HepG2 (cell line): Measurements from ENCODE around the gene RAB40C. TPM values are rescaled to one million over a fixed set of nuclear protein-coding genes. Genes with fewer than 3 reads are reported as not detected.

Experiments used
- AHR ChIP-seq: IDR thresholded peaks from 2 replicates; pipeline ENCODE4 v1.6.1; 2018; ENCODE audit warnings: missing genetic modification reagents, missing compliant biosample characterization
- FOXK2 ChIP-seq: fragments of 450-650 bp; IDR thresholded peaks from 2 replicates; pipeline ENCODE4 v1.6.1; 2016
- MTERF4 ChIP-seq: sonication (generic); formaldehyde crosslinking; IDR thresholded peaks from 2 replicates; pipeline ENCODE4 v1.8.0; 2023; ENCODE audit warnings: mild to moderate bottlenecking, missing genetic modification reagents
- NCOA1 ChIP-seq: sonication (generic); formaldehyde crosslinking; IDR thresholded peaks from 2 replicates; pipeline ENCODE4 v1.9.0; 2021; ENCODE audit warnings: missing genetic modification reagents
- SPEN ChIP-seq: sonication (generic); formaldehyde crosslinking; IDR thresholded peaks from 2 replicates; pipeline ENCODE4 v1.5.1; 2020; ENCODE audit warnings: low read depth, mild to moderate bottlenecking, missing genetic modification reagents
- ZNF234 ChIP-seq: sonication (generic); formaldehyde crosslinking; conservative IDR thresholded peaks from 2 replicates; pipeline ENCODE4 v1.5.1; 2020; ENCODE audit warnings: mild to moderate bottlenecking, missing genetic modification reagents
- polyA plus RNA-seq, 8 experiments: library from polyadenylated mRNA; depleted of rRNA in 3 of 8; stranded (reverse) in 7 of 8; unstranded in 1 of 8; fragments of >200 nt; fragmentation: Illumina TruSeq in 4 of 8; extraction: Trizol in 4 of 8; gene quantifications; 2 replicates each; pipeline versions ENCODE4 v1.2.1 to v1.2.3, GENCODE V29; 2011 to 2016; ENCODE audit warnings: low read depth in 4 of 8, missing spikeins in 1 of 8, mixed read lengths in 1 of 8; ENCODE audit not compliant: insufficient read depth in 1 of 8
- total RNA-seq, 5 experiments: library from RNA; depleted of rRNA; stranded (reverse); fragments of >200 nt; fragmentation: Illumina TruSeq; extraction: Trizol; gene quantifications; 2 replicates each; pipeline ENCODE4 v1.2.3, GENCODE V29; 2016; ENCODE audit warnings: low read depth in 1 of 5
- TF ChIP-seq, protein P1 (sequence below): sonication (generic); formaldehyde crosslinking; IDR thresholded peaks from 2 replicates; pipeline ENCODE4 v1.5.0; 2020; ENCODE audit warnings: mild to moderate bottlenecking, missing genetic modification reagents, moderate library complexity
- TF ChIP-seq, protein P2 (sequence below): sonication (generic); formaldehyde crosslinking; IDR thresholded peaks from 2 replicates; pipeline ENCODE4 v1.4.0; 2020; ENCODE audit warnings: mild to moderate bottlenecking, missing genetic modification reagents

Gene RAB40C
- total and polyA plus RNA-seq, 2 of the 13 experiments (the other 11 are each of a cell fraction or from before 2014, with no cell fraction given): 7.7 to 11.5 TPM

DNA sequence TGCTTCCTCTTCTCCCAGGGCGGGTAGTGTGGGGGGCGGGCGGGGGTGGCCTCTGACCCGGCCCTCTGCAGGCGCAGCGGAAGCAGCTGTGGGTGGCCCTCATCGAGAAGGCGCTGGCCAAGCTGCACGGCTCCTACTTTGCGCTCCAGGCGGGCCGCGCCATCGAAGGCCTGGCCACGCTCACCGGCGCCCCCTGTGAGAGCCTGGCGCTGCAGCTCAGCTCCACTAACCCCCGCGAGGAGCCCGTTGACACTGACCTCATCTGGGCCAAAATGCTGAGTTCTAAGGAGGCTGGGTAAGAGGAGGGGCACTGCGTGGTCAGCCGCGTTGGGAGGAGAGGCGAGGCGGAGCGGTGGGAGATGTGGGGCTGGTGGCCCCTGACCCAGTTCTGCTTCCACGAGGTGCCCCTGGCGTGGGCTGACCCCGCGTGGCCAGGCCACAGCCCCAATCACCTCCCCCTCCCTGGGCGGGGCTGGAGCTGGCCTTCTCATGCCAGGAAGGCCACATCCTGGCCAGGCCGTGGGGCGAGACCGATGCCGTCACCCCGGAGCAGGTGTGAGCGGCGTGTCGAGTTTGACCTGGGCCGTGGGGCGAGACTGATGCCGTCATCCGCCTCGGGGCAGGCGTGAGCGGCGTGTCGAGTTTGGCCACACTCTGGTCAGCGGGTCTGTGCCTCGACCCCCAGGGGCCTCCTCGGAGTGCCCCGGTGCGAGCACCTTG is 40.2 kb upstream of the RAB40C start (continued):
- TF ChIP-seq NCOA1 (CRISPR knock-in tag) (no peak), AHR (CRISPR knock-in tag) (no peak), MTERF4 (CRISPR knock-in tag) (no peak), FOXK2 (no peak), SPEN (no peak), ZNF234 (CRISPR knock-in tag) (no peak)
- TF ChIP-seq, protein P1, sequence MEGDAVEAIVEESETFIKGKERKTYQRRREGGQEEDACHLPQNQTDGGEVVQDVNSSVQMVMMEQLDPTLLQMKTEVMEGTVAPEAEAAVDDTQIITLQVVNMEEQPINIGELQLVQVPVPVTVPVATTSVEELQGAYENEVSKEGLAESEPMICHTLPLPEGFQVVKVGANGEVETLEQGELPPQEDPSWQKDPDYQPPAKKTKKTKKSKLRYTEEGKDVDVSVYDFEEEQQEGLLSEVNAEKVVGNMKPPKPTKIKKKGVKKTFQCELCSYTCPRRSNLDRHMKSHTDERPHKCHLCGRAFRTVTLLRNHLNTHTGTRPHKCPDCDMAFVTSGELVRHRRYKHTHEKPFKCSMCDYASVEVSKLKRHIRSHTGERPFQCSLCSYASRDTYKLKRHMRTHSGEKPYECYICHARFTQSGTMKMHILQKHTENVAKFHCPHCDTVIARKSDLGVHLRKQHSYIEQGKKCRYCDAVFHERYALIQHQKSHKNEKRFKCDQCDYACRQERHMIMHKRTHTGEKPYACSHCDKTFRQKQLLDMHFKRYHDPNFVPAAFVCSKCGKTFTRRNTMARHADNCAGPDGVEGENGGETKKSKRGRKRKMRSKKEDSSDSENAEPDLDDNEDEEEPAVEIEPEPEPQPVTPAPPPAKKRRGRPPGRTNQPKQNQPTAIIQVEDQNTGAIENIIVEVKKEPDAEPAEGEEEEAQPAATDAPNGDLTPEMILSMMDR: peak; percentile 30; the same call in 1 of the 2 replicates
- TF ChIP-seq, protein P2, sequence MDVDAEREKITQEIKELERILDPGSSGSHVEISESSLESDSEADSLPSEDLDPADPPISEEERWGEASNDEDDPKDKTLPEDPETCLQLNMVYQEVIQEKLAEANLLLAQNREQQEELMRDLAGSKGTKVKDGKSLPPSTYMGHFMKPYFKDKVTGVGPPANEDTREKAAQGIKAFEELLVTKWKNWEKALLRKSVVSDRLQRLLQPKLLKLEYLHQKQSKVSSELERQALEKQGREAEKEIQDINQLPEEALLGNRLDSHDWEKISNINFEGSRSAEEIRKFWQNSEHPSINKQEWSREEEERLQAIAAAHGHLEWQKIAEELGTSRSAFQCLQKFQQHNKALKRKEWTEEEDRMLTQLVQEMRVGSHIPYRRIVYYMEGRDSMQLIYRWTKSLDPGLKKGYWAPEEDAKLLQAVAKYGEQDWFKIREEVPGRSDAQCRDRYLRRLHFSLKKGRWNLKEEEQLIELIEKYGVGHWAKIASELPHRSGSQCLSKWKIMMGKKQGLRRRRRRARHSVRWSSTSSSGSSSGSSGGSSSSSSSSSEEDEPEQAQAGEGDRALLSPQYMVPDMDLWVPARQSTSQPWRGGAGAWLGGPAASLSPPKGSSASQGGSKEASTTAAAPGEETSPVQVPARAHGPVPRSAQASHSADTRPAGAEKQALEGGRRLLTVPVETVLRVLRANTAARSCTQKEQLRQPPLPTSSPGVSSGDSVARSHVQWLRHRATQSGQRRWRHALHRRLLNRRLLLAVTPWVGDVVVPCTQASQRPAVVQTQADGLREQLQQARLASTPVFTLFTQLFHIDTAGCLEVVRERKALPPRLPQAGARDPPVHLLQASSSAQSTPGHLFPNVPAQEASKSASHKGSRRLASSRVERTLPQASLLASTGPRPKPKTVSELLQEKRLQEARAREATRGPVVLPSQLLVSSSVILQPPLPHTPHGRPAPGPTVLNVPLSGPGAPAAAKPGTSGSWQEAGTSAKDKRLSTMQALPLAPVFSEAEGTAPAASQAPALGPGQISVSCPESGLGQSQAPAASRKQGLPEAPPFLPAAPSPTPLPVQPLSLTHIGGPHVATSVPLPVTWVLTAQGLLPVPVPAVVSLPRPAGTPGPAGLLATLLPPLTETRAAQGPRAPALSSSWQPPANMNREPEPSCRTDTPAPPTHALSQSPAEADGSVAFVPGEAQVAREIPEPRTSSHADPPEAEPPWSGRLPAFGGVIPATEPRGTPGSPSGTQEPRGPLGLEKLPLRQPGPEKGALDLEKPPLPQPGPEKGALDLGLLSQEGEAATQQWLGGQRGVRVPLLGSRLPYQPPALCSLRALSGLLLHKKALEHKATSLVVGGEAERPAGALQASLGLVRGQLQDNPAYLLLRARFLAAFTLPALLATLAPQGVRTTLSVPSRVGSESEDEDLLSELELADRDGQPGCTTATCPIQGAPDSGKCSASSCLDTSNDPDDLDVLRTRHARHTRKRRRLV (CRISPR knock-in tag): no peak
